PC-9 (cell line): ENCODE results near the gene PAX7.

Experiments
- CTCF ChIP-seq: fragments of 200-600 bp; sonication (generic); conservative IDR thresholded peaks from 2 replicates; pipeline ENCODE4 v1.6.1; 2017; ENCODE audit warnings: mixed run types, antibody characterized with exemption, mild to moderate bottlenecking, moderate library complexity
- EZH2 ChIP-seq: fragments of 200-600 bp; sonication (generic); IDR thresholded peaks from 2 replicates; pipeline ENCODE4 v1.8.0; 2017; ENCODE audit warnings: antibody characterized with exemption, low read depth

DNA sequence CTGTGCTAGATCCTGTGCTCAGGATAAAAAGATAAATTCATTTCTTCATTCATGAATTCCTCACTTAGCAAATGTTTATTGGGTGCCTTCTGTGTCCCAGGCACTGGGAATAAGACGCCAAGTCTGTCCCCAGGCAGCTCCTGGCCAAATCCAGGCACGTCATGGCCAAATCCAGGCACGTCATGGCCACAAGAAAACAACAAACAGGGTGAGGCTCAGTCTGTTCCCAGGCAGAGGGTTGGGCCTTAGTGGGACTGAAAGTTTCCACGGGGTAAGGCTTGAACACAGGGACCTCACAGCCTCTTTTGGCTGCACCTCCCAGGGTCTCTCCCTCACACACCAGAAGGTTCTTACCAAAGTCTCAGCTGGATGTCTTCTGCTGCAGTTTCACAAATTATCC is 95.7 kb downstream of the PAX7 start:
- TF ChIP-seq CTCF (no peak), EZH2 (no peak)
